NCI-H2107 treated with DMSO at 0.1 percent for 48 hours (cell line): Measurements from ENCODE around the gene USH1G.
"Not testable (repeated sequence)": the region's sequence is repeated elsewhere in the genome, so short reads cannot be mapped to it uniquely, and the experiment has no call there.

ENCODE experiments used
- DNase-seq: peaks from one replicate; lab custom pipeline; 2025; ENCODE audit not compliant: unreplicated experiment; lab: John Stamatoyannopoulos, UW

Gene USH1G

GRCh38 chr17:74935585-74936469 lies 12.8 kb upstream of the USH1G start, which contains the start of gene OTOP3:
Gene OTOP3 (plus strand): TSS chr17:74935898. CDS start chr17:74935922, 24 bp downstream.
- no peak for DNase-seq

DNA sequence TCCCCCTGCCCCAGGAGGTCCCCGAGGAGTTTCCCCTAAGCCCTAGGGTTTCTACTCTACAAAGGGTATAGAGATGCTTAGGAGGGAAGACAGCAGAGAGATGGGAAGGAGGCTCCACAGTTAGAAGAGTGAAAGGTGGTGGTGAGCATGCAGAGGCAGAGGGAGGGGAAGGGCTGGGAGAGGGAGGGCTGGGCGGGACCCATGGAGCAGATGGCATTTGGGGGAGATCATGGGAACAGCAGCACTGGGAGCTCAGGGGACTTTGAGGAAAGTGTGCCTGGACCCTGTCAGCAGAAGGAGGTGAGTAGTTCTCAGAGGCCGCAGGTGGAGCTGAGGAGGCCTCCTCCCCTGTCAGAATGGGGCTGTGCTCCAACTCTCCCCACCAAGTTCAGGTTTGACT lies 12.0 kb upstream of the USH1G start:
- no peak for DNase-seq

- no peak for DNase-seq
Measured at GRCh38 chr17:74930535-74931036, 7.5 kb upstream of the USH1G start.

DNA sequence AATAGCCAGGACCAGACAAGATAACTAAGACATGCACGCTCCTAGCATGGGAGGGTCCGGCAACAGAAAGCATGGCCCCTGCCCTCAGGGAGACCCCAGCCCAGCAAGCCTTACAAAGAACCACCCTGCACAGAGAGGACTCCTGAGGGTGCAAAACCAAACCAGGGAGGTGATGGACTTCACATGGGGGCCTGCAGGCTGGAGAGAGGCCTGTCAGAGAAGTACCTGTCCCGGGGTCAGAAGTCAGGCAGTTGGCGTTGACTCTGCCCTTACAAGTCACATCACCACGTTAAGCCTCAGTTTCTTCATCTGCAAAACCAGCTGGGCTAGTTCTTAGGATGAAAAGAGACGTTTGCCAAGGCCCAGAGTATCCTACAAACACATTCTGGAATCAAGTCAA lies 5.7 kb upstream of the USH1G start:
- DNase-seq, result no peak

DNA sequence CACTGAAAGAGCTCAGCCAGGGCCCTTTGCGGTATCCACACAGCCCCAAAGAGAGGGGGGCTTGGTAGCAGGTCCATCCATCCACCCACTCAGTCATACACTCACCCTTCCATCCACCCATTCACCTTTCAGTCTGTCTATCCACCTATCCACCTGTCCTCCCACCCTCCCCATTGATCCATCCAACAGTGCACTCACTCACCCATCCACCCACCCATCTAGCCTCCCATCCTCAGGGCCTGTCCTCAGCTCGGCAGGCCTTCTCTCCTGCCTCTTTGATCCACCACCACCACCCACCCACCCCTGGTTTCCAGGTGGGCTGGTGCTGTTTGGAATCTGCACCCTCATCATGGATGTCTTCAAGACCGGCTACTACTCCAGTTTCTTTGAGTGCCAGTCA lies 2.2 kb upstream of the USH1G start:
- DNase-seq, result no peak

DNA sequence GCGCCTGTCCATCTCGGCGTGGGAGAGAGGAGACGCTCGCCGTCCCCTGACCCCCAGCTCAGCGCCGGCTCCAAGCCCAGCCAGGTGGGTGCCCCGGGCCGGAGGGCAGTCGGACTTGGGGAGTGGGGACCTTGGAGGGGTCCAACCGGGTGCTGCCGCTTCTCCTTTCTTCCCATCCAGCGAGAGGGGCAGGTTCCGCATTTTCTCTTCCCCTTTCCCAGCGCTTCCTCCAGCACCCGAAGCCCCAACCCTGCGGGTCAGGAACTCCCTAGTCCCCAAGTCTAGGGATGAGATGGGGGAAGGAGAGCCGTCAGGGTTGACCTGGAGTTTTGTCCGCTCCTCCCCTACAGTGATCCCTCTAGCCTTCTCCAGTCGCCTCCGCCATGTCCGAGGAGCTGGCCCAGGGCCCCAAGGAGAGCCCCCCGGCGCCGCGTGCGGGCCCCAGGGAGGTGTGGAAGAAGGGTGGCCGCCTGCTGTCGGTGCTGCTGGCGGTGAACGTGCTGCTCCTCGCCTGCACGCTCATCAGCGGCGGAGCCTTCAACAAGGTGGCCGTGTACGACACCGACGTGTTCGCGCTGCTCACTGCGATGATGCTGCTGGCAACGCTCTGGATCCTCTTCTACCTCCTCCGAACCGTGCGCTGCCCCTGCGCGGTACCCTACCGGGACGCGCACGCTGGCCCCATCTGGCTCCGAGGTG lies 1.3 kb upstream of the USH1G start, which contains the start of gene OTOP2:
Gene OTOP2, plus strand, starts transcription at position 24 of the 699 bp plus-strand sequence. Its CDS starts 360 bp downstream, at position 384.
- DNase-seq, result no peak

- no peak for DNase-seq
Measured at GRCh38 chr17:74923538-74924249, 639 bp upstream of the USH1G start.

GRCh38 chr17:74922172-74922571 lies 883 bp downstream of the USH1G start:
- DNase-seq, result no peak

DNA sequence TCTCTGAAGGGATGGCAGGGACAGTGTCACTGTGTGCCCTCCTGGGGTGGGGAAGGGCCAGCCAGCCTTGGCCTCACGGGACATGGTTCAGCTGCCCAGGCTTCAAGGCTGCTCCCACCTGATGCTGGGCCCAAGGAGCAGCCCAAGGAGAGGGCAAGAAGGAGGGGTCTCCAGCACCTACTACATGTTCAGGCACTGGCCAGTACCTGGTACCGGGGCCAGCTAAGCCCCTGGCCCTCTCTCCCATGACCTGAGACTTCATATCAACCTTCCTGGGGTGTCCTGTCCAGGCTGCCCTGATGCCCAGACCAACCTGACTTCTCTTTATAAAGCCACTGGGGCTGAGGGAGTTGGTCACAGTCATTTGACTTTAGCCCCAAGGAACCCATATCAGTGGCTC lies 1.3 kb downstream of the USH1G start:
- DNase-seq, result no peak

DNA sequence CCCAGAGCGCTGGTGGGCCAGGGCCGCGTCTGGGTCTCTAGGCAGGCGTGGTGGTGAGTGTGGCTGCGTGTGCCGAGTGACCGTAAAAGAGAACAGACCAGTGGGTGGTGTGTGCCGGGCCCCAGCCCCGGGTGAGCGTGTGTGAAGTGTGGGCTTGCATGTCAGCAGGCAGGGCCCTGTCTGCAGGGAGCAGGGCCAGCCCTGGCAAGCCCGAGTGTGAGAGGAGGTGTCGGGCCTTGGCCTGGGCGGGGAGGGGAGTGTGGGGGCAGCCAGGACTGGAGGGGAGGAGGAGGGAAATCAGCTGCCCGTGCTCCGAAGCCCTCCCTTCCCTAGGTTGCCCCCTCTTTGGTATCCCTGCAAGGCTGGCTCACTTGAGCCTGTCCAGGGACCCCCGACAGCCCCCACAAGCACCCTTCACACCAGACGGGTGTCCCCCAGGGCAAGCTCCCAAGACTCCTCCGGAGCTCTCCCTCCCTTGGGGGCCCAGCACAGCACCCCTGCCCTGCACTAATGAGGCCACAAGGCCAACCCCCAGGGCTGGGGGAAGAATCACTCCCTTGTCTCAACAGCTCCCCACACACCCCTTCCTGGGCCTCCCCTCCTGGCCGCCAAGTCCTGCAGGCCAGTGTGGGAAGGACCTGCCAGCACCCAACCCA lies 1.9 kb downstream of the USH1G start:
- no peak for DNase-seq

DNA sequence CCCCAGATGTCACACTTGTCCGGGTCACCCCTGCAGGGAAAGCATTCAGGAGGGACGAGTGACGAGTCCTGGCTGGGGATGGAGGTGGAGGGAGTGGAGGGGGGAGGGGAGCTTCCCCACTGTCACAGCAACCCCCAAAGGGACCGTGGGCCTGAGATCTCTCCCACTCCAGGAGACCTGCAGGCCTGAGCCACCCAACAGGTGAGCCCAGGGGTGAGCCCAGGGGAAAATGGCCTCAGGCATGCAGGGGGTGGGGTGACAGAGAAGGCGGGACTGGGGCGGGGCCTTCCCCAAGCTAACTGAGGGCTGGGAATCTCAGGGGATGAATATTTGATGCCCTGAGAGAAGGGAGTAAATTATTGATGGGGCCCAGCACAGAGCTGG lies 2.4 kb downstream of the USH1G start:
- no peak for DNase-seq

DNA sequence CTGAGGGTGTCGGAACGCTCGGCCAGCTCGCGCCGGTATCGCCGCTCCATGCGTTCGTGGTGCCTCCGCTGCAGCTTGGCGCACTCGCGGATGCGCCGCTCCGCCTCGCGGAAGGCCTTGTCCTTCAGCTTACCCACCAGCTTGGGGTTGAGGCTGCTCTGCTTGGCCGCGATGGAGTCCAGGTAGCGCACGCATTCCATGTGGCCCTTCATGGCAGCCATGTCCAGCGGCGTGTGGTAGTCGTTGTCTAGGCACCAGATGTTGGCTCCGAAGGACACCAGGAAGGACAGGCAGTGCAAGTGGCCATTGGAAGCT lies 2.8 kb downstream of the USH1G start:
- DNase-seq, result no peak

DNA sequence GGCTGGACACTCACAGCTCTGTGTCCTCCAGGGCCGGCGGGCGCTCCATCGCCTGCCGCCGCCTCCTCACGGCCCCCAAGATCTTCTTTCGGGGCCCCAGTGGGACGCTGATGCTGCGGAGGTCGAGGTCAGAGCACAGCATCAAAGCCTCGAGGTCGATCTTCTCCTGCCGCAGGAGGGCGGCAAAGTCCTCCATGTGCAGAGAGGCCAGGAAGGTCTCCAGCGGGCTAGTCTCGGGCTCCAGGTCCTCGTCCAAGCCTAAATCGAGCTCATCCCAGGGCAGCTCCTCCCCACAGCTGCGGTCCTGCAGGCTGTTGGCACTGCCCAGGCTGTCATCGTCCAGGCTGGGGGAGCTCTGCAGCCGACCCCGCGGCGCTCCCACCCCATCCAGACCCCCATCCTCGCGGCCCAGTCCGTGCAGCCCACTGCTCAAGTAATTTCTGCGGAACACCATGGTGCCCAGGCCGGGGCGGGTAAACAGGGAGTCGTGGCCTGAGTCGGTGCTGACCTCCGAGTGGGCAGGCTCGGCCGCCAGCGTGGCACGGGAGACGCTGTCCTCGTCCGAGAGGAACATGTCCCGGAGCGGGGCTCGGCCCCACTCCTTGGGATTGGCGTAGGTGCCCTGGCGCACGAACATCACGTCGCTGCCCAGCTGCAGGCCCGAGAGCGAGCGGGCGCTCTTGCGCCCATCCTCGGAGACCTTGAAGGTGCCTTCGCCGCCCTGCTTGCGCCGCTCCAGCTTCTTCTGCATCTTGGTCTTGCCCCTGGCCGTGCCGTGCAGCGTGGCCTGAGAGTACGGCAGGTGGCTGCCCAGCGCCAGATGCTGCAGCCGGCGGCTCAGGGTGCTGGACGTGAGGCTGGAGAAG lies 3.4 kb downstream of the USH1G start:
- DNase-seq, result no peak

GRCh38 chr17:74918906-74919305 lies 4.1 kb downstream of the USH1G start:
- no peak for DNase-seq

GRCh38 chr17:74917430-74917829 lies 5.6 kb downstream of the USH1G start:
- no peak for DNase-seq

DNA sequence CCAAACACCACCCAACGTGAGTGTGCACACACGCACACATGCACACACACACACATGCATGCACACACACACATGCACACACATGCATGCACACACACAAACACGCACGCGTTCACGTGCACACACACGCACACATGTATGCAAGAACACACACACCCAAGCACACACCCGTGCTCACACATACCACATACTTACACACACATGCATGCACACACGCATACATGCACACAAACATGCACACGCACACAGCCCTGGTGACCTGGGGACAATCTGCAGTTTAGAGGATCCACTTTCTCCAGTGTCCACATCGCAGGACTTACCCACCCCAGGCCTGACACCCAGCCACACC lies 6.2 kb downstream of the USH1G start:
- no peak for DNase-seq

GRCh38 chr17:74916136-74916850 lies 6.8 kb downstream of the USH1G start:
- DNase-seq, result no peak

DNA sequence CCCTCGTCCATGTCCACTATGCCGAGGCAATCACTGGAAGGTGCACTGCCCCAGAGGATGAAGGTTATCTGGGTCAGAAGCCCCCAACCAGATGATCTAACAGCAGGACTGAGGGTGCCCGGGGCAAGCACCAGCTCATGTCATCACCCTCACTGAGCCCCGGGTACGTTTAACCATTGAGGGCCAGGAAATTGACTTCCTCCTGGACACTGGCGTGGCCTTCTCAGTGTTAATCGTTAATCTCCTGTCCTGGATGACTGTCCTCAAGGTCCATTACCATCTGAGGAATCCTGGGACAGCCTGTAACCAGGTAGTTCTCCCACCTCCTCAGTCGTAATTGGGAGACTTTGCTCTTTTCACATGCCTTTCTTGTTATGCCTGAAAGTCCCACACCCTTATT lies 11.6 kb downstream of the USH1G start:
- DNase-seq, result not testable (repeated sequence)

DNA sequence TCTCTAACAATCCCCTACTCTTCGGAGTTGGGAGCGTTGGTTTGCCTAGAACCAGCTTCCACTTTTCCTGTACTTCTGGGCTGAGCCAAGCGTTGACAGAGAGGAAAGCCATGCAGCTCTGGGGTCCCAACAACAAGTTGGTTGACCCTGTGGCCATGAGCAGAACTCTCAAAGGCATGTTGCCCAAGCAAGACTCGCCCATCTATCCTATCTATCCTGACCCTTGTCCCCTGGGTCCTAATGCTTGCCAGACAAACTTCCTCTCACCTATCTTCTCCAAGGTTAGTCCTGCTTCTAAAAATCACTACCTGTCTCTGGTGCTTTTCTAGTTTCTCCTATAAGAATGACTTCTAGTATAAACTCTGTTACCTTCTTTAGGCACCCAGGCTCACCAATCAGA lies 14.0 kb downstream of the USH1G start:
- not testable (repeated sequence) for DNase-seq

- no peak for DNase-seq
Measured at GRCh38 chr17:74907012-74907411, 16.0 kb downstream of the USH1G start.
